NCI-H2171 (cell line): ENCODE measurements around the gene RPA1.
"Not testable (repeated sequence)": the region's sequence is repeated elsewhere in the genome, so short reads cannot be mapped to it uniquely, and the experiment has no call there.

Source experiments
- DNase-seq: peaks from one replicate; lab custom pipeline; 2025; lab: John Stamatoyannopoulos, UW

RPA1 gene

GRCh38 chr17:1820528-1821252 lies 9.1 kb upstream of the RPA1 start:
- DNase-seq: no peak

GRCh38 chr17:1829216-1829591 lies 601 bp upstream of the RPA1 start:
- peak; percentile 46 for DNase-seq

- no peak for DNase-seq
Measured at GRCh38 chr17:1830288-1830687, 483 bp downstream of the RPA1 start.

GRCh38 chr17:1834380-1835149 lies 4.8 kb downstream of the RPA1 start:
- DNase-seq: no peak

- no peak for DNase-seq
Measured at GRCh38 chr17:1839516-1839915, 9.7 kb downstream of the RPA1 start.

- no peak for DNase-seq
Measured at GRCh38 chr17:1843947-1844346, 14.1 kb downstream of the RPA1 start.

GRCh38 chr17:1847191-1847590 lies 17.4 kb downstream of the RPA1 start:
- DNase-seq: no peak

- DNase-seq: no peak
Measured at GRCh38 chr17:1852327-1852726, 22.5 kb downstream of the RPA1 start.

- DNase-seq: no peak
Measured at GRCh38 chr17:1853698-1854097, 23.9 kb downstream of the RPA1 start.

GRCh38 chr17:1856462-1856861 lies 26.7 kb downstream of the RPA1 start:
- DNase-seq: not testable (repeated sequence)

- DNase-seq: no peak
Measured at GRCh38 chr17:1860978-1861377, 31.2 kb downstream of the RPA1 start.

- DNase-seq: no peak
Measured at GRCh38 chr17:1861391-1862010, 31.7 kb downstream of the RPA1 start.

GRCh38 chr17:1865252-1866037 lies 35.6 kb downstream of the RPA1 start:
- peak; percentile 67 for DNase-seq

- DNase-seq: no peak
Measured at GRCh38 chr17:1867307-1867706, 37.5 kb downstream of the RPA1 start.

- DNase-seq: no peak
Measured at GRCh38 chr17:1868090-1868489, 38.3 kb downstream of the RPA1 start.

GRCh38 chr17:1870592-1870991 lies 40.8 kb downstream of the RPA1 start:
- no peak for DNase-seq

GRCh38 chr17:1871756-1872155 lies 42.0 kb downstream of the RPA1 start:
- DNase-seq: no peak

- no peak for DNase-seq
Measured at GRCh38 chr17:1872254-1872653, 42.4 kb downstream of the RPA1 start.

GRCh38 chr17:1872976-1873375 lies 43.2 kb downstream of the RPA1 start:
- DNase-seq: no peak

GRCh38 chr17:1873418-1873817 lies 43.6 kb downstream of the RPA1 start:
- DNase-seq: no peak

GRCh38 chr17:1875597-1875996 lies 45.8 kb downstream of the RPA1 start:
- DNase-seq: no peak

GRCh38 chr17:1878419-1879121 lies 48.8 kb downstream of the RPA1 start:
- no peak for DNase-seq
